ENCODE measurements around the gene PUM2.

GRCh38 chr2:20203072-20203471 lies 147.6 kb downstream of the PUM2 start:
- TF ChIP-seq CTCF (IDR thresholded peaks at IDR 0.05 in 4 of 5, conservative IDR thresholded peaks at IDR 0.05 in 1 of 5) = no peak
- no peak for TF ChIP-seq POLR2A (IDR thresholded peaks at IDR 0.05)

All from gastrocnemius medialis (tissue), 4 donors.